ENCODE results near the gene SOX6.

Gene SOX6

GRCh38 chr11:16158426-16158994, 197.8 kb downstream of the SOX6 start:
- H2BK5ac ChIP-seq (ENCODE audit: low read length) = no peak overlapping the region
- H3K27ac ChIP-seq (replicated peaks; ENCODE audit: low read length) = no peak overlapping the region
- H3K9me3 ChIP-seq (replicated peaks in 1 of 2; ENCODE audit: control insufficient read depth in 2 of 2, insufficient read depth in 1 of 2, low read depth in 1 of 2, low read length in 2 of 2) = peaks cover 2 to 4% of the 10 kb centered on the region in 2 donors
- H3K23ac ChIP-seq (ENCODE audit: low read depth, low read length, poor library complexity) = no peak overlapping the region
- peaks cover 0 to 2% of the 10 kb centered on the region in 2 donors for H3K36me3 ChIP-seq (replicated peaks in 1 of 2; ENCODE audit: control insufficient read depth in 2 of 2, insufficient read depth in 2 of 2, low read length in 2 of 2)
- no peak overlapping the region for H3K18ac ChIP-seq (ENCODE audit: low read length)
- peaks cover 0 to 6% of the 10 kb centered on the region in 2 donors for H3K4me1 ChIP-seq (ENCODE audit: control insufficient read depth in 2 of 2, insufficient read depth in 1 of 2, low read depth in 1 of 2, low read length in 2 of 2)
- H2AFZ ChIP-seq (ENCODE audit: low read length) = no peak overlapping the region
- H3K9ac ChIP-seq (ENCODE audit: low read depth, low read length, poor library complexity) = no peak overlapping the region
- no peak overlapping the region for H4K91ac ChIP-seq (ENCODE audit: low read depth, low read length, poor library complexity)
- no peak overlapping the region for H3K4me2 ChIP-seq (ENCODE audit: insufficient read depth, low read length, poor library complexity, severe bottlenecking)
- H4K8ac ChIP-seq (ENCODE audit: low read depth, low read length) = no peak overlapping the region
- no peaks in the 10 kb centered on the region for H3K27me3 ChIP-seq (ENCODE audit: control insufficient read depth in 3 of 3, insufficient read depth in 3 of 3, low read depth in 1 of 3, low read length in 3 of 3)
- no peak overlapping the region for H3K14ac ChIP-seq (ENCODE audit: low read length)
- no peaks in the 10 kb centered on the region for H3K79me1 ChIP-seq (ENCODE audit: low read depth, low read length)
- DNase-seq (ENCODE audit: low spot score) = no peak
- no peak overlapping the region for H3K4ac ChIP-seq (ENCODE audit: low read length)
- no peak overlapping the region for H2AK5ac ChIP-seq (ENCODE audit: low read depth, low read length)
- H3K4me3 ChIP-seq (ENCODE audit: low read length in 2 of 2) = no peak overlapping the region
- no peak overlapping the region for H2BK15ac ChIP-seq (ENCODE audit: low read length)
- no peak overlapping the region for H2BK12ac ChIP-seq (ENCODE audit: low read length)
- no peak overlapping the region for H2BK120ac ChIP-seq (ENCODE audit: low read depth, low read length)

GRCh38 chr11:16157327-16157726, 199.0 kb downstream of the SOX6 start:
- H3K27me3 ChIP-seq (ENCODE audit: control insufficient read depth in 3 of 3, insufficient read depth in 3 of 3, low read depth in 1 of 3, low read length in 3 of 3) = no peaks in the 10 kb centered on the region
- no peak overlapping the region for H2BK120ac ChIP-seq (ENCODE audit: low read depth, low read length)
- H3K4me2 ChIP-seq (ENCODE audit: insufficient read depth, low read length, poor library complexity, severe bottlenecking) = no peak overlapping the region
- no peak overlapping the region for H3K4ac ChIP-seq (ENCODE audit: low read length)
- no peak overlapping the region for H2AFZ ChIP-seq (ENCODE audit: low read length)
- peaks cover 1 to 2% of the 10 kb centered on the region in 2 donors for H3K9me3 ChIP-seq (replicated peaks in 1 of 2; ENCODE audit: control insufficient read depth in 2 of 2, insufficient read depth in 1 of 2, low read depth in 1 of 2, low read length in 2 of 2)
- no peak overlapping the region for H3K9ac ChIP-seq (ENCODE audit: low read depth, low read length, poor library complexity)
- no peak for DNase-seq (ENCODE audit: low spot score)
- H3K79me1 ChIP-seq (ENCODE audit: low read depth, low read length) = no peaks in the 10 kb centered on the region
- H3K27ac ChIP-seq (replicated peaks; ENCODE audit: low read length) = no peak overlapping the region
- no peak overlapping the region for H3K4me3 ChIP-seq (ENCODE audit: low read length in 2 of 2)
- H4K8ac ChIP-seq (ENCODE audit: low read depth, low read length) = no peak overlapping the region
- no peak overlapping the region for H2AK5ac ChIP-seq (ENCODE audit: low read depth, low read length)
- no peak overlapping the region for H3K18ac ChIP-seq (ENCODE audit: low read length)
- H3K14ac ChIP-seq (ENCODE audit: low read length) = no peak overlapping the region
- H3K36me3 ChIP-seq (replicated peaks in 1 of 2; ENCODE audit: control insufficient read depth in 2 of 2, insufficient read depth in 2 of 2, low read length in 2 of 2) = peaks cover 0 to under 1% of the 10 kb centered on the region in 2 donors
- H3K23ac ChIP-seq (ENCODE audit: low read depth, low read length, poor library complexity) = no peak overlapping the region
- H4K91ac ChIP-seq (ENCODE audit: low read depth, low read length, poor library complexity) = no peak overlapping the region
- no peak overlapping the region for H2BK5ac ChIP-seq (ENCODE audit: low read length)
- no peak overlapping the region for H2BK15ac ChIP-seq (ENCODE audit: low read length)
- peaks cover 0 to 6% of the 10 kb centered on the region in 2 donors for H3K4me1 ChIP-seq (ENCODE audit: control insufficient read depth in 2 of 2, insufficient read depth in 1 of 2, low read depth in 1 of 2, low read length in 2 of 2)
- no peak overlapping the region for H2BK12ac ChIP-seq (ENCODE audit: low read length)

- H3K4me1 ChIP-seq (ENCODE audit: control insufficient read depth in 2 of 2, insufficient read depth in 1 of 2, low read depth in 1 of 2, low read length in 2 of 2) = peaks cover 0 to 5% of the 10 kb centered on the region in 2 donors
- no peaks in the 10 kb centered on the region for H3K9me3 ChIP-seq (replicated peaks in 1 of 2; ENCODE audit: control insufficient read depth in 2 of 2, insufficient read depth in 1 of 2, low read depth in 1 of 2, low read length in 2 of 2)
- no peak overlapping the region for H3K27ac ChIP-seq (replicated peaks; ENCODE audit: low read length)
- H3K9ac ChIP-seq (ENCODE audit: low read depth, low read length, poor library complexity) = no peak overlapping the region
- H3K27me3 ChIP-seq (ENCODE audit: control insufficient read depth in 3 of 3, insufficient read depth in 3 of 3, low read depth in 1 of 3, low read length in 3 of 3) = no peaks in the 10 kb centered on the region
- H4K91ac ChIP-seq (ENCODE audit: low read depth, low read length, poor library complexity) = no peak overlapping the region
- DNase-seq (ENCODE audit: low spot score) = no peak
- no peak overlapping the region for H3K23ac ChIP-seq (ENCODE audit: low read depth, low read length, poor library complexity)
- no peak overlapping the region for H2AFZ ChIP-seq (ENCODE audit: low read length)
- no peak overlapping the region for H2BK12ac ChIP-seq (ENCODE audit: low read length)
- no peak overlapping the region for H3K4ac ChIP-seq (ENCODE audit: low read length)
- H2BK120ac ChIP-seq (ENCODE audit: low read depth, low read length) = no peak overlapping the region
- no peak overlapping the region for H2AK5ac ChIP-seq (ENCODE audit: low read depth, low read length)
- no peak overlapping the region for H2BK5ac ChIP-seq (ENCODE audit: low read length)
- H3K79me1 ChIP-seq (ENCODE audit: low read depth, low read length) = no peaks in the 10 kb centered on the region
- no peak overlapping the region for H3K4me2 ChIP-seq (ENCODE audit: insufficient read depth, low read length, poor library complexity, severe bottlenecking)
- no peak overlapping the region for H4K8ac ChIP-seq (ENCODE audit: low read depth, low read length)
- H3K4me3 ChIP-seq (ENCODE audit: low read length in 2 of 2) = no peak overlapping the region
- no peak overlapping the region for H3K18ac ChIP-seq (ENCODE audit: low read length)
- H3K36me3 ChIP-seq (replicated peaks in 1 of 2; ENCODE audit: control insufficient read depth in 2 of 2, insufficient read depth in 2 of 2, low read length in 2 of 2) = no peaks in the 10 kb centered on the region
- no peak overlapping the region for H3K14ac ChIP-seq (ENCODE audit: low read length)
- H2BK15ac ChIP-seq (ENCODE audit: low read length) = no peak overlapping the region
These were observed 200.9 kb downstream of the SOX6 start for GRCh38 chr11:16155448-16155847.

GRCh38 chr11:16154715-16155396, 201.5 kb downstream of the SOX6 start:
- no CpG with 5 or more reads among the region's 4 CpGs for WGBS, 2 donors (ENCODE audit: extremely low coverage in 2 of 2, insufficient read length in 2 of 2, insufficient replicate concordance in 1 of 2)
- H3K27ac ChIP-seq (replicated peaks; ENCODE audit: low read length) = no peak overlapping the region

More at GRCh38 chr11:16154715-16155396, 201.5 kb downstream of the SOX6 start:
- no peak overlapping the region for H3K14ac ChIP-seq (ENCODE audit: low read length)
- H2AFZ ChIP-seq (ENCODE audit: low read length) = no peak overlapping the region
- no peaks in the 10 kb centered on the region for H3K36me3 ChIP-seq (replicated peaks in 1 of 2; ENCODE audit: control insufficient read depth in 2 of 2, insufficient read depth in 2 of 2, low read length in 2 of 2)
- no peaks in the 10 kb centered on the region for H3K27me3 ChIP-seq (ENCODE audit: control insufficient read depth in 3 of 3, insufficient read depth in 3 of 3, low read depth in 1 of 3, low read length in 3 of 3)
- no peaks in the 10 kb centered on the region for H3K79me1 ChIP-seq (ENCODE audit: low read depth, low read length)
- H3K9ac ChIP-seq (ENCODE audit: low read depth, low read length, poor library complexity) = no peak overlapping the region
- H4K91ac ChIP-seq (ENCODE audit: low read depth, low read length, poor library complexity) = no peak overlapping the region
- DNase-seq (ENCODE audit: low spot score) = no peak
- no peak overlapping the region for H2BK5ac ChIP-seq (ENCODE audit: low read length)
- no peak overlapping the region for H2BK120ac ChIP-seq (ENCODE audit: low read depth, low read length)
- peaks cover 0 to 4% of the 10 kb centered on the region in 2 donors for H3K4me1 ChIP-seq (ENCODE audit: control insufficient read depth in 2 of 2, insufficient read depth in 1 of 2, low read depth in 1 of 2, low read length in 2 of 2)
- no peak overlapping the region for H3K4me3 ChIP-seq (ENCODE audit: low read length in 2 of 2)
- no peak overlapping the region for H2BK15ac ChIP-seq (ENCODE audit: low read length)
- H3K23ac ChIP-seq (ENCODE audit: low read depth, low read length, poor library complexity) = no peak overlapping the region
- no peak overlapping the region for H3K4me2 ChIP-seq (ENCODE audit: insufficient read depth, low read length, poor library complexity, severe bottlenecking)
- H2BK12ac ChIP-seq (ENCODE audit: low read length) = no peak overlapping the region
- H3K9me3 ChIP-seq (replicated peaks in 1 of 2; ENCODE audit: control insufficient read depth in 2 of 2, insufficient read depth in 1 of 2, low read depth in 1 of 2, low read length in 2 of 2) = no peaks in the 10 kb centered on the region
- H2AK5ac ChIP-seq (ENCODE audit: low read depth, low read length) = no peak overlapping the region
- no peak overlapping the region for H4K8ac ChIP-seq (ENCODE audit: low read depth, low read length)
- no peak overlapping the region for H3K18ac ChIP-seq (ENCODE audit: low read length)
- no peak overlapping the region for H3K4ac ChIP-seq (ENCODE audit: low read length)

Data from neuronal stem cell (in vitro differentiated cells).